Activated CD4-positive, alpha-beta T cell treated with anti-CD3 and anti-CD28 coated beads, Interleukin-2, amount 10 ng/mL, durations not matched to agents 7 days and 5 days (primary cell): ENCODE measurements around the gene PACSIN1. TPM values are rescaled to one million over a fixed set of nuclear protein-coding genes. Genes with fewer than 3 reads are reported as not detected.

Experiments used
- CTCF ChIA-PET: fragments of 350-600 bp; sonication (Branson Sonifier 250); formaldehyde crosslinking; loops from one replicate; lab custom pipeline; 2021; ENCODE audit warnings: antibody characterized with exemption; lab: Charles Lee
- POLR2A ChIA-PET: fragments of 350-600 bp; sonication (Branson Sonifier 250); formaldehyde crosslinking; loops from one replicate; lab custom pipeline; 2021; ENCODE audit warnings: antibody characterized with exemption; lab: Charles Lee
- DNase-seq: peaks from one replicate; pipeline ENCODE4 v3.0.0-alpha.2; 2020
- H3K27ac Mint-ChIP-seq: one replicate; pipeline ENCODE4 v1.8.0; 2021; ENCODE audit warnings: mild to moderate bottlenecking, moderate library complexity, mixed read lengths
- H3K27me3 Mint-ChIP-seq: one replicate; pipeline ENCODE4 v1.8.0; 2021; ENCODE audit warnings: mixed read lengths
- H3K36me3 Mint-ChIP-seq: one replicate; pipeline ENCODE4 v1.8.0; 2021; ENCODE audit warnings: low read depth, mixed read lengths
- H3K4me1 Mint-ChIP-seq: one replicate; pipeline ENCODE4 v1.8.0; 2021; ENCODE audit warnings: mixed read lengths
- H3K4me3 Mint-ChIP-seq: one replicate; pipeline ENCODE4 v1.8.0; 2021; ENCODE audit warnings: mild to moderate bottlenecking, moderate library complexity, mixed read lengths
- H3K9me3 Mint-ChIP-seq: one replicate; pipeline ENCODE4 v1.8.0; 2021; ENCODE audit warnings: mixed read lengths
- total RNA-seq, 2 experiments: library from RNA; stranded (reverse); gene quantifications; one replicate each; pipeline ENCODE4 v1.2.3, GENCODE V29; 2021

Gene PACSIN1
- total RNA-seq: 1 to 10 TPM; 1.6 to 1.7 TPM

GRCh38 chr6:34465531-34466241, at the start of gene PACSIN1:
PACSIN1 (plus strand) TSS chr6:34466076; CDS start chr6:34526306, 60,230 bp downstream.
- POLR2A ChIA-PET: no interaction called here
- CTCF ChIA-PET: interaction anchor here (0.6 to 1.3 kb wide), 3 partner anchors 18 to 245 kb away, joined by 3 read pairs; no protein-coding TSS in a partner anchor
- H3K27ac Mint-ChIP-seq: no peak within 1 kb of the TSS
- peaks cover 6% of the 10 kb centered on the region for H3K4me1 Mint-ChIP-seq
- peaks cover 31% of the 10 kb centered on the region for H3K27me3 Mint-ChIP-seq
- DNase-seq: peak; percentile 16
- no peaks in the 10 kb centered on the region for H3K9me3 Mint-ChIP-seq
- peak within 1 kb of the TSS; percentile 46 for H3K4me3 Mint-ChIP-seq
- H3K36me3 Mint-ChIP-seq: no peaks in the 10 kb centered on the region

- CTCF ChIA-PET: interaction anchor here (0.6 to 3.7 kb wide), 4 partner anchors 28 to 1728 kb away, joined by 3 to 40 read pairs (median 20); partner anchors contain the start of gene SMIM29
- Mint-ChIP-seq H3K4me3 (no peak overlapping the region), H3K27ac (no peak overlapping the region), H3K9me3 (no peaks in the 10 kb centered on the region), H3K36me3 (peaks cover 49% of the 10 kb centered on the region), H3K27me3 (no peaks in the 10 kb centered on the region), H3K4me1 (peaks cover 13% of the 10 kb centered on the region)
- DNase-seq: no peak
- POLR2A ChIA-PET: no interaction called here
These were observed 49.0 kb upstream of the PACSIN1 start for GRCh38 chr6:34416877-34417371.

- H3K4me3 Mint-ChIP-seq: no peak overlapping the region
- peaks cover 21% of the 10 kb centered on the region for H3K4me1 Mint-ChIP-seq
- peaks cover 57% of the 10 kb centered on the region for H3K36me3 Mint-ChIP-seq
- H3K27me3 Mint-ChIP-seq: no peaks in the 10 kb centered on the region
- no peak overlapping the region for H3K27ac Mint-ChIP-seq
- no peak for DNase-seq
- ChIA-PET CTCF (interaction anchor here (3.6 kb wide), 1 partner anchor 222 kb away, joined by 10 read pairs; no protein-coding TSS in a partner anchor), POLR2A (no interaction called here)
- no peaks in the 10 kb centered on the region for H3K9me3 Mint-ChIP-seq
These were observed 47.5 kb upstream of the PACSIN1 start for GRCh38 chr6:34418367-34418766.

- H3K27me3 Mint-ChIP-seq: no peaks in the 10 kb centered on the region
- ChIA-PET POLR2A (no interaction called here), CTCF (interaction anchor here (0.5 to 0.6 kb wide), 2 partner anchors 81 to 1151 kb away, joined by 3 read pairs; partner anchors contain the start of gene RPS18)
- H3K9me3 Mint-ChIP-seq: no peaks in the 10 kb centered on the region
- H3K4me3 Mint-ChIP-seq: no peak overlapping the region
- H3K27ac Mint-ChIP-seq: no peak overlapping the region
- H3K4me1 Mint-ChIP-seq: peaks cover 42% of the 10 kb centered on the region
- peaks cover 49% of the 10 kb centered on the region for H3K36me3 Mint-ChIP-seq
- no peak for DNase-seq
These were observed 42.6 kb upstream of the PACSIN1 start for GRCh38 chr6:34423254-34423653.

GRCh38 chr6:34424200-34425131, 41.4 kb upstream of the PACSIN1 start:
- Mint-ChIP-seq H3K36me3 (peaks cover 44% of the 10 kb centered on the region), H3K27me3 (no peaks in the 10 kb centered on the region), H3K4me3 (peak overlapping the region; percentile 99), H3K9me3 (no peaks in the 10 kb centered on the region), H3K4me1 (peaks cover 42% of the 10 kb centered on the region), H3K27ac (peak overlapping the region; percentile 99)
- CTCF ChIA-PET: interaction anchor here (0.6 to 1.5 kb wide), 3 partner anchors 10 to 1152 kb away, joined by 3 to 4 read pairs (median 3); partner anchors contain the start of gene RPS18
- POLR2A ChIA-PET: interaction anchor here (1.3 kb wide), 1 partner anchor 9 kb away, joined by 4 read pairs; no protein-coding TSS in a partner anchor
- no peak for DNase-seq

GRCh38 chr6:34425132-34425497, 40.8 kb upstream of the PACSIN1 start:
- H3K4me1 Mint-ChIP-seq: peaks cover 40% of the 10 kb centered on the region
- H3K27me3 Mint-ChIP-seq: no peaks in the 10 kb centered on the region
- POLR2A ChIA-PET: interaction anchor here (1.3 kb wide), 1 partner anchor 10 kb away, joined by 4 read pairs; no protein-coding TSS in a partner anchor
- H3K36me3 Mint-ChIP-seq: peaks cover 41% of the 10 kb centered on the region
- CTCF ChIA-PET: interaction anchor here (0.6 to 1.5 kb wide), 2 partner anchors 10 to 26 kb away, joined by 3 to 4 read pairs; no protein-coding TSS in a partner anchor
- H3K9me3 Mint-ChIP-seq: no peaks in the 10 kb centered on the region
- H3K27ac Mint-ChIP-seq: peak overlapping the region; percentile 99
- H3K4me3 Mint-ChIP-seq: peak overlapping the region; percentile 99
- no peak for DNase-seq

- Mint-ChIP-seq H3K4me1 (peaks cover 39% of the 10 kb centered on the region), H3K27me3 (no peaks in the 10 kb centered on the region), H3K9me3 (no peaks in the 10 kb centered on the region), H3K27ac (peak within 1 kb of the TSS; percentile 99), H3K4me3 (peak within 1 kb of the TSS; percentile 99), H3K36me3 (peaks cover 41% of the 10 kb centered on the region)
- peak; percentile 89 for DNase-seq
- ChIA-PET CTCF (interaction anchor here (0.5 to 1.1 kb wide), 5 partner anchors 11 to 268 kb away, joined by 3 to 5 read pairs (median 3); no protein-coding TSS in a partner anchor), POLR2A (interaction anchor here (0.6 to 1.3 kb wide), 2 partner anchors 10 to 233 kb away, joined by 4 to 5 read pairs; no protein-coding TSS in a partner anchor)
These were observed 40.1 kb upstream of the PACSIN1 start, which contains the start of gene RPS10 for GRCh38 chr6:34425498-34426410. RPS10 (minus strand) TSS chr6:34426069; CDS start chr6:34425221, 848 bp downstream.

GRCh38 chr6:34435916-34436315, 30.0 kb upstream of the PACSIN1 start:
- peaks cover 4% of the 10 kb centered on the region for H3K27me3 Mint-ChIP-seq
- no peaks in the 10 kb centered on the region for H3K36me3 Mint-ChIP-seq
- no peaks in the 10 kb centered on the region for H3K4me1 Mint-ChIP-seq
- no peak for DNase-seq
- H3K27ac Mint-ChIP-seq: no peak overlapping the region
- ChIA-PET POLR2A (no interaction called here), CTCF (no interaction called here)
- H3K4me3 Mint-ChIP-seq: no peak overlapping the region
- peaks cover 7% of the 10 kb centered on the region for H3K9me3 Mint-ChIP-seq

GRCh38 chr6:34436803-34437643, 28.9 kb upstream of the PACSIN1 start:
- Mint-ChIP-seq H3K9me3 (peaks cover 7% of the 10 kb centered on the region), H3K36me3 (no peaks in the 10 kb centered on the region), H3K27ac (no peak overlapping the region), H3K4me1 (peaks cover 2% of the 10 kb centered on the region), H3K4me3 (no peak overlapping the region), H3K27me3 (no peaks in the 10 kb centered on the region)
- ChIA-PET POLR2A (interaction anchor here (0.6 kb wide), 1 partner anchor 9 kb away, joined by 8 read pairs; no protein-coding TSS in a partner anchor), CTCF (no interaction called here)
- DNase-seq: no peak

- CTCF ChIA-PET: no interaction called here
- H3K4me1 Mint-ChIP-seq: peaks cover 2% of the 10 kb centered on the region
- no peaks in the 10 kb centered on the region for H3K27me3 Mint-ChIP-seq
- DNase-seq: no peak
- H3K4me3 Mint-ChIP-seq: no peak overlapping the region
- H3K27ac Mint-ChIP-seq: no peak overlapping the region
- POLR2A ChIA-PET: no interaction called here
- H3K9me3 Mint-ChIP-seq: peaks cover 7% of the 10 kb centered on the region
- H3K36me3 Mint-ChIP-seq: no peaks in the 10 kb centered on the region
These were observed 28.3 kb upstream of the PACSIN1 start for GRCh38 chr6:34437644-34437970.

GRCh38 chr6:34438705-34439104, 27.2 kb upstream of the PACSIN1 start:
- ChIA-PET POLR2A (no interaction called here), CTCF (no interaction called here)
- Mint-ChIP-seq H3K27ac (no peak overlapping the region), H3K4me1 (peaks cover 2% of the 10 kb centered on the region), H3K4me3 (no peak overlapping the region), H3K9me3 (peaks cover 7% of the 10 kb centered on the region), H3K27me3 (peaks cover 3% of the 10 kb centered on the region), H3K36me3 (no peaks in the 10 kb centered on the region)
- DNase-seq: no peak
